Measurements from ENCODE around the gene UNC13C. TPM values are rescaled to one million over a fixed set of nuclear protein-coding genes. Genes with fewer than 3 reads are reported as not detected.

Gene UNC13C
- total RNA-seq, 1 donor from 2014 or later, result 0.21 TPM

DNA sequence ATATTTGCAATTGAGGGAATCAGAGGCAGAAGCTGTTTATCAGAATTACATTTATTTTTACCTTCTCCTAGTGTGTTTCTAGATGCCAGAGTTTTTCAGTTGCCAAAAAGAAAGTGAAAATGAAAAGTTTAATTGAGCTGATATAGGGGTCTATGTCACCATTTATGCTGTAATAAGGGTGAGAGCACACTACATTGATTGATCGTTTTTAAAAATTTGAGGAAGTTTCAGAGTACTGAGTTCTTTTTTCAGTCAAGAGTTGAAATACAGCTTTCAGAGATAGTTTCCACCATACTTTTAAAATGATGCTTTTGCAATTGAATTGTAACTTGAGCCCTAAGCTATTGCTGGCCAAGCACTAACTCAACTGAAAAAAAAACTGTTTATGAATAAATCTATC, 326.9 kb downstream of the UNC13C start:
- TF ChIP-seq CTCF (IDR thresholded peaks at IDR 0.05; ENCODE audit: insufficient read depth, low read length, poor library complexity, severe bottlenecking), result no peak
- Histone ChIP-seq H3K27me3 (ENCODE audit: control insufficient read depth, insufficient read depth, low read length) (no peaks in the 10 kb centered on the region), H3K36me3 (ENCODE audit: control insufficient read depth, insufficient read depth, low read length) (no peaks in the 10 kb centered on the region), H3K4me3 (ENCODE audit: low read depth, low read length) (no peak overlapping the region)
- DNase-seq (ENCODE audit: low read depth), result no peak

DNA sequence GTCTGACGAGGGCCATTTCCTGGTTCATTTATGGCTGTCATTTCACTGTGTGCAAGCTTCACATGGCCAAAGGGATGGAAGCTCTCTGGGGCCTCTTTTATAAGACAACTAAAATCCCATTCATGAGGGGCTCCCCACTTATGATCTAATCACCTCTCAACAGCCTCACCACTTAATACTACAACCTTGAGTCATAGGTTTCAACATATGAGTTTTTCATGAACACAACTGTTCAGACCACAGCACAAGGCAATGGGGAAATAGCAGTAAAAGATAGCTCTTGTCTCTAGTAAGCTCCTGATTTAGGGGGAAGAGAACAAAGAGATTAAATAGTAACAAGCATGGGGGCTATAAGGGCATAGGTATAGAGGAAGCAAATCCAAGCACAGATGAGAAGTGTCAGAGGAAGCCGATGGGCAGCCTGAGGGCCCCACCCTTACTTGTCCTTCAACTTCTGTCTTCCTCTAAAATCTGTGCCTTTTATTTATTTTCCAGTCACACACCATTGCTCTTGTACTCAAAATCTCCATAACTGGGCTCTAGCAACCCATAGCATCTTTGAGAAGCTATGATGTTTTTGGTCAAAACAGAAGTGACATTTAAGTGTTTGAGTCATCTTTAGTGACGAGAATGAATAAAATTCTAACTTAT, 329.1 kb downstream of the UNC13C start:
- DNase-seq (ENCODE audit: low read depth), result no peak
- Histone ChIP-seq H3K36me3 (ENCODE audit: control insufficient read depth, insufficient read depth, low read length) (no peaks in the 10 kb centered on the region), H3K27me3 (ENCODE audit: control insufficient read depth, insufficient read depth, low read length) (no peaks in the 10 kb centered on the region), H3K4me3 (ENCODE audit: low read depth, low read length) (no peak overlapping the region)
- TF ChIP-seq CTCF (IDR thresholded peaks at IDR 0.05; ENCODE audit: insufficient read depth, low read length, poor library complexity, severe bottlenecking), result no peak

DNA sequence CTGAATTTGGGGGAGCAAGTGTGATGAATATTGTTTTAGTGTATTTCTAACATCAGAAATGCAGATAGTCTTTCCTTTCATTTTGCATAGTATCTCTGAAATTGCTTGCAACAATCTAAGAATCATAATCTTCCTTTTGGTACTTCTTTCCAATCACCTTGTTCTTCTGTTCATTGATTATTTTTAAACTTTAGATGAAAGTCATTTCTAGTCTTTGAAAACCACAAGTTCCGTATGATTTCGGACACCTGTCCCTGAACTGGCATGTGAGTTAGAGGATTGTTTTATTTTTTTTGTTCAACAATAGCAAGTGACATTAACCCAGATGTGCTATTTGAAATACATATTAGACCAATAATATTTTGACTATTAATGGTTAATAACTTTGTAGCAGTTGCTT, 329.7 kb downstream of the UNC13C start:
- no peaks in the 10 kb centered on the region for H3K36me3 ChIP-seq (ENCODE audit: control insufficient read depth, insufficient read depth, low read length)
- no peak for DNase-seq (ENCODE audit: low read depth)
- no peaks in the 10 kb centered on the region for H3K27me3 ChIP-seq (ENCODE audit: control insufficient read depth, insufficient read depth, low read length)
- H3K4me3 ChIP-seq (ENCODE audit: low read depth, low read length), result no peak overlapping the region
- no peak for TF ChIP-seq CTCF (IDR thresholded peaks at IDR 0.05; ENCODE audit: insufficient read depth, low read length, poor library complexity, severe bottlenecking)

DNA sequence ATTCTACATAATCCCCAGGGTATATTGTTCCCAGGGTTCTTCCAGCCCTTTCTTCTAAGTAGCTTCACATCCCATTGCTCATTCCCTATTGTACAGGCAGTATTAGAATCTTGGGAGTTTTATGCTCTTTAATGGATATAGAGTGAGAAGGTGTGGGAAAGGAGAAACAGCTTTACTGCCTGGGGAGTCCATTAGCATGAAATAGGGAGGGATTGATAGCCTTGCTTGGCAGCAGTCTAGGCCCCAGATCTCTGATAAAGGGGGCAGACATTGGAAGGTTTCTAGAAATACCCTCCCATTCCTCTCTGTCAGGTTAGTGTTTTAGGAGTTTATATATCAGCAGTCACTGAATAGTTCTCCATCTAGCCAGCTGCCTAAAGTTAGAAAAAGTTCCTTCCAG, 334.3 kb downstream of the UNC13C start:
- H3K4me3 ChIP-seq (ENCODE audit: low read depth, low read length), result no peak overlapping the region

DNA sequence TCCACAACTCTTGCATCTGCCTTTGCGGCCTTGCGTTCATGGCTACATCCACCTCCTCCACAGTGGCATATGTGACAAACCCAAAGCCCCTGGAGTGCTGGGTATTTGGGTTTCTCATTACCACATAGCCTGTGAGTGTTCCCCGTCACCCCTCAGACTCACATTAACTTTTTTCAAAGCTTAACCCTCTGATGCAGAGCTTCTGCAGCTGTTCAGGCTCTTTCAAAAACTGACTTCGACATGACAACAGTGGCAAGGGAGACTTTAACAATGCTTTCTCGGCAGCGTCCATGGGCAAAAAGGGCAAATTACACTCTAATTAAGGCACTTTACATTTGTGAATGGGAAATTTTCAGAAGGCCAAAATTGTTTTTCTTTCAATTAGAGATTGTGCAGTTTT, 343.2 kb downstream of the UNC13C start:
- no peaks in the 10 kb centered on the region for H3K36me3 ChIP-seq (ENCODE audit: control insufficient read depth, insufficient read depth, low read length)
- TF ChIP-seq CTCF (IDR thresholded peaks at IDR 0.05; ENCODE audit: insufficient read depth, low read length, poor library complexity, severe bottlenecking), result no peak
- no peak overlapping the region for H3K4me3 ChIP-seq (ENCODE audit: low read depth, low read length)
- DNase-seq (ENCODE audit: low read depth), result no peak
- no peaks in the 10 kb centered on the region for H3K27me3 ChIP-seq (ENCODE audit: control insufficient read depth, insufficient read depth, low read length)

More for the DNA sequence above, 334.3 kb downstream of the UNC13C start:
- DNase-seq (ENCODE audit: low read depth), result no peak
- Histone ChIP-seq H3K27me3 (ENCODE audit: control insufficient read depth, insufficient read depth, low read length) (no peaks in the 10 kb centered on the region), H3K36me3 (ENCODE audit: control insufficient read depth, insufficient read depth, low read length) (no peaks in the 10 kb centered on the region)
- TF ChIP-seq CTCF (IDR thresholded peaks at IDR 0.05; ENCODE audit: insufficient read depth, low read length, poor library complexity, severe bottlenecking), result no peak

DNA sequence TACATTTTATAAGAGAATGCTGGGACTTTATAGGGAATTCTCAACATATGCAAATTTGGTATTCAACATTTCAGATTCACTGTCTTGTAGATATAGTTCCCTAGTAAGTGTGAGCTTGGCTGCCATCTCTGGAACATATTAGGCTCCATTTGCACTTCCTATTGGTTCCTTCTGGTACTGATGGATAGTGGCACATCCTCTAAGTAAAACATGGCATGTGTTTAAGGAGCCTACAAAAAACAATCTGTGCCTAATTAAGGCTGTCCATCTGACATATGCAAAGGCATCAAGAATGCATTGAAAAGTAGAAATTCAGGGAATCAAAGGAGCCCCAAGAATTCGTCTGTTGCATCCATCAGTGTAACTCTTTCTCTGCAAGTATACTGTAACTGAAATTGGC, 344.1 kb downstream of the UNC13C start:
- no peak for TF ChIP-seq CTCF (IDR thresholded peaks at IDR 0.05; ENCODE audit: insufficient read depth, low read length, poor library complexity, severe bottlenecking)

More for the DNA sequence above, 344.1 kb downstream of the UNC13C start:
- H3K4me3 ChIP-seq (ENCODE audit: low read depth, low read length), result no peak overlapping the region
- H3K36me3 ChIP-seq (ENCODE audit: control insufficient read depth, insufficient read depth, low read length), result no peaks in the 10 kb centered on the region
- no peak for DNase-seq (ENCODE audit: low read depth)
- H3K27me3 ChIP-seq (ENCODE audit: control insufficient read depth, insufficient read depth, low read length), result no peaks in the 10 kb centered on the region
